Immature natural killer cell (primary cell): ENCODE results near the gene CEP170B. TPM values are rescaled to one million over a fixed set of nuclear protein-coding genes. Genes with fewer than 3 reads are reported as not detected.
"Not testable (repeated sequence)": the region's sequence is repeated elsewhere in the genome, so short reads cannot be mapped to it uniquely, and the experiment has no call there.

Experiments used
- DNase-seq, 3 donors: peaks; one replicate each; pipeline ENCODE4 v3.0.0; 2022; ENCODE audit warnings: mixed read lengths in 1 of 3
- H3K27ac Mint-ChIP-seq, 6 donors: one replicate each; pipeline ENCODE4 v1.8.0; 2020; ENCODE audit warnings: mixed read lengths in 6 of 6, mild to moderate bottlenecking in 5 of 6, inconsistent platforms in 4 of 6, moderate library complexity in 3 of 6
- H3K27me3 Mint-ChIP-seq, 3 donors: one replicate each; pipeline ENCODE4 v1.8.0; 2020 to 2021; ENCODE audit warnings: low read depth in 3 of 3, mild to moderate bottlenecking in 3 of 3, mixed read lengths in 3 of 3, moderate library complexity in 3 of 3, inconsistent platforms in 1 of 3
- H3K36me3 Mint-ChIP-seq, 3 donors: one replicate each; pipeline ENCODE4 v1.8.0; 2020; ENCODE audit warnings: mixed read lengths in 3 of 3, inconsistent platforms in 2 of 3, mild to moderate bottlenecking in 2 of 3
- H3K4me1 Mint-ChIP-seq, 2 donors: one replicate each; pipeline ENCODE4 v1.8.0; 2020; ENCODE audit warnings: inconsistent platforms in 2 of 2, mild to moderate bottlenecking in 2 of 2, mixed read lengths in 2 of 2, moderate library complexity in 1 of 2
- H3K4me3 Mint-ChIP-seq, 5 donors: one replicate each; pipeline ENCODE4 v1.8.0; 2020; ENCODE audit warnings: mild to moderate bottlenecking in 5 of 5, mixed read lengths in 5 of 5, inconsistent platforms in 3 of 5, moderate library complexity in 3 of 5
- H3K9me3 Mint-ChIP-seq, 6 donors: one replicate each; pipeline ENCODE4 v1.8.0; 2020; ENCODE audit warnings: mild to moderate bottlenecking in 6 of 6, mixed read lengths in 6 of 6, inconsistent platforms in 4 of 6, moderate library complexity in 3 of 6
- polyA plus RNA-seq, 3 donors: library from polyadenylated mRNA; unstranded; fragments of 300-500 nt; fragmentation: Illumina TruSeq; gene quantifications; one replicate each; pipeline ENCODE4 v1.2.3, GENCODE V29; 2021

Gene CEP170B
- polyA plus RNA-seq, 3 donors from 2014 or later, result not detected

DNA sequence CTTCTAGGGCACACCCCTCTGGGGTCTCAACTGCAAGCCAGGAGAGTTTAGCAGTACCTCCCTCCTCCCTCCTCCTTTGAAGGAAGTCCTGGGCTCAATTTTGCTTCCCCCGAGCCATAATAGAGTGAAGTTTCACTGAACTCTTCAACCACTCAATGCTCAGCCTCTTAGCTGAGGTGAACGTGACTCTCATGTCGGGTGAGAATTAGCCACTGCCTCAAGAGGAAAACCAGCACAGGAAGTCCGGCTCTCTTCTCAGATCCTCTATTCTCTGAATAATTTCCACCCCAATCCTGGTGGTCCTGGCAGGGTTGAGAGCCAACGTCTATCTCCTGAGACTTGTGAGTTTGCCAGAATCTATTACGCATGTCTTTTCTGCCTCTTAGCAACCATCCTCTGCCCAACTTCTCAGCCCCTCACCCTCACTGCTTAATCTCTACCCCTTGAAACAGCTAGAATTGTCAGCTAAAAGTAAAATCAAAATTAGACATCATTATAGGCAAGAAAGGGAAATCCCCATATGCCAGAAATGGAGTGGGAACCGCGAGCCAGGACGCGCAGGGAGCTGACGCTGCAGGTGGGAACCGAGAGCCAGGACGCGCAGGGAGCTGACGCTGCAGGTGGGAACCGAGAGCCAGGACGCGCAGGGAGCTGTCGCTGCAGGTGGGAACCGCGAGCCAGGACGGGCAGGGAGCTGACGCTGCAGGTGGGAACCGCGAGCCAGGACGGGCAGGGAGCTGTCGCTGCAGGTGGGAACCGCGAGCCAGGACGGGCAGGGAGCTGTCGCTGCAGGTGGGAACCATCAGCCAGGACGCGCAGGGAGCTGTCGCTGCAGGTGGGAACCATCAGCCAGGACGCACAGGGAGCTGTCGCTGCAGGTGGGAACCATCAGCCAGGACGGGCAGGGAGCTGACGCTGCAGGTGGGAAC, 39.8 kb downstream of the CEP170B start:
- H3K4me3 Mint-ChIP-seq, DNase-seq, H3K9me3 Mint-ChIP-seq, H3K36me3 Mint-ChIP-seq, H3K27ac Mint-ChIP-seq, H3K4me1 Mint-ChIP-seq: not testable (repeated sequence)
- H3K27me3 Mint-ChIP-seq, result peaks cover 4 to 21% (median 6%) of the 10 kb centered on the region in 3 donors

GRCh38 chr14:104905579-104905933, 40.5 kb downstream of the CEP170B start:
- peaks cover 4 to 22% (median 6%) of the 10 kb centered on the region in 3 donors for H3K27me3 Mint-ChIP-seq
- not testable (repeated sequence) for H3K9me3 Mint-ChIP-seq, DNase-seq

GRCh38 chr14:104908303-104908702, 43.2 kb downstream of the CEP170B start:
- peaks cover 4 to 28% (median 10%) of the 10 kb centered on the region in 3 donors for H3K27me3 Mint-ChIP-seq
- peaks cover 2 to 19% (median 11%) of the 10 kb centered on the region in 6 donors for H3K9me3 Mint-ChIP-seq
- DNase-seq, result no peak
- no peak overlapping the region for H3K27ac Mint-ChIP-seq
- no peak overlapping the region for H3K4me3 Mint-ChIP-seq
- no peaks in the 10 kb centered on the region for H3K36me3 Mint-ChIP-seq
- no peaks in the 10 kb centered on the region for H3K4me1 Mint-ChIP-seq

More at GRCh38 chr14:104905579-104905933, 40.5 kb downstream of the CEP170B start:
- H3K4me1 Mint-ChIP-seq, H3K4me3 Mint-ChIP-seq, H3K36me3 Mint-ChIP-seq, H3K27ac Mint-ChIP-seq: not testable (repeated sequence)

- H3K4me1 Mint-ChIP-seq, result no peaks in the 10 kb centered on the region
- peaks cover 2 to 19% (median 11%) of the 10 kb centered on the region in 6 donors for H3K9me3 Mint-ChIP-seq
- peaks cover 4 to 28% (median 6%) of the 10 kb centered on the region in 3 donors for H3K27me3 Mint-ChIP-seq
- H3K4me3 Mint-ChIP-seq, result no peak overlapping the region
- no peaks in the 10 kb centered on the region for H3K36me3 Mint-ChIP-seq
- no peak for DNase-seq
- H3K27ac Mint-ChIP-seq, result no peak overlapping the region
These were observed 47.0 kb downstream of the CEP170B start for GRCh38 chr14:104912053-104912452.

DNA sequence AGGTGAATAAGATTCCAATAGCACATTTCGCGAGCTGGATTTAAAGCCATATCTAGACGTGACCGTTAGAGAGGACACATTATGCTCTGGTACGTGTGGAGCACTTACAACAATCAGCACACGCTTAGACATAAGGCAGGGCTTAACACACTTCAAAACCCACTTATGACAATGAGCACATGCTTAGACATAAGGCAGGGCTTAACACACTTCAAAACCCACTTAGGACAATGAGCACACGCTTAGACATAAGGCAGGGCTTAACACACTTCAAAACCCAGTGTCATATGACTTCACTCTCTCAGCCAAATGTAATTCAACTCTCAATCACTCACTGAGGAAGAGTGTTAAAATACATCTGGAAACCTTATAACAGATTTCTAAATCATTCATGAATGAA, 48.4 kb downstream of the CEP170B start:
- Mint-ChIP-seq H3K4me3 (no peak overlapping the region), H3K4me1 (no peaks in the 10 kb centered on the region), H3K9me3 (peaks cover 2 to 19% (median 11%) of the 10 kb centered on the region in 6 donors), H3K27me3 (peaks cover 4 to 22% (median 6%) of the 10 kb centered on the region in 3 donors), H3K36me3 (no peaks in the 10 kb centered on the region), H3K27ac (no peak overlapping the region)
- DNase-seq, result no peak

DNA sequence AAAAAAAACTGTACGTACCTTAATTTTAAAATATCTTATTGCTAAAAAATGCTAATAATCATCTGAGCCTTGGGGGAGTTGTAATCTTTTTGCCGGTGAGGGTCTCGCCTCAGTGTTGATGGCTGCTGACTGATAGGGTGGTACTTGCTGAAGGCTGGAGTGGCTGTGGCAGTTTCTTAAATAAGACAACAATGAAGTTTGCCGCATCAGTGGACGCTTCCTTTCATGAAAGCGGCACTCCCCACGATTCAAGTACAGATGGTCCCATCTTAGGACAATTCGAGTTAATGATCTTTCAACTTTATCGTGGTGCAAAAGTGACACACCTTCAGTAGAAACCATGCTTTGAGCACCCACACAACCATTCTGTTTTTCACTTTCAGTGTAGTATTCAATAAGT, 52.0 kb downstream of the CEP170B start:
- Mint-ChIP-seq H3K9me3 (peaks cover under 1 to 2% (median 1%) of the 10 kb centered on the region in 6 donors), H3K4me1 (no peaks in the 10 kb centered on the region), H3K27ac (no peak overlapping the region), H3K36me3 (no peaks in the 10 kb centered on the region), H3K4me3 (no peak overlapping the region), H3K27me3 (peaks cover under 1 to 10% (median 3%) of the 10 kb centered on the region in 3 donors)
- no peak for DNase-seq

- no peak for DNase-seq
- H3K9me3 Mint-ChIP-seq, result no peaks in the 10 kb centered on the region
- H3K4me3 Mint-ChIP-seq, result no peak overlapping the region
- no peaks in the 10 kb centered on the region for H3K4me1 Mint-ChIP-seq
- no peaks in the 10 kb centered on the region for H3K36me3 Mint-ChIP-seq
- H3K27me3 Mint-ChIP-seq, result peaks cover 0 to 8% (median 3%) of the 10 kb centered on the region in 3 donors
- H3K27ac Mint-ChIP-seq, result no peak overlapping the region
These were observed 52.9 kb downstream of the CEP170B start for GRCh38 chr14:104917993-104918392.

- DNase-seq, H3K4me3 Mint-ChIP-seq, H3K36me3 Mint-ChIP-seq, H3K4me1 Mint-ChIP-seq, H3K9me3 Mint-ChIP-seq, H3K27ac Mint-ChIP-seq, H3K27me3 Mint-ChIP-seq: not testable (repeated sequence)
These were observed 54.3 kb downstream of the CEP170B start for GRCh38 chr14:104919152-104919992.

DNA sequence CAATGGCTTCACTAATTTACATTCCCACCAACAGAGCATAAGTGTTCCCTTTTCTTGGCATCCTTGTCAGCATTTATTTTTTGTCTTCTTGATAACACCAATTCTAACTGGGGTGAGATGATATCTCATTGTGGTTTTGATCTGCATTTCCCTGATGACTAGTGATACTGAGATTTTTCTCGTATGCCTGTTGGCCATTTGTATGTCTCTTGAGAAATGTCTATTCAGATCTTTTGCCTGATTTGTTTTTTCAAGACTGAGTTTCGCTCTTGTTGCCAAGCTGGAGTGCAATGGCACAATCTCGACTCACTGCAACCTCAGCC, 54.9 kb downstream of the CEP170B start:
- no peaks in the 10 kb centered on the region for H3K36me3 Mint-ChIP-seq
- no peaks in the 10 kb centered on the region for H3K9me3 Mint-ChIP-seq
- no peaks in the 10 kb centered on the region for H3K27me3 Mint-ChIP-seq
- H3K4me3 Mint-ChIP-seq, result no peak overlapping the region
- DNase-seq, result no peak
- no peak overlapping the region for H3K27ac Mint-ChIP-seq
- no peaks in the 10 kb centered on the region for H3K4me1 Mint-ChIP-seq

DNA sequence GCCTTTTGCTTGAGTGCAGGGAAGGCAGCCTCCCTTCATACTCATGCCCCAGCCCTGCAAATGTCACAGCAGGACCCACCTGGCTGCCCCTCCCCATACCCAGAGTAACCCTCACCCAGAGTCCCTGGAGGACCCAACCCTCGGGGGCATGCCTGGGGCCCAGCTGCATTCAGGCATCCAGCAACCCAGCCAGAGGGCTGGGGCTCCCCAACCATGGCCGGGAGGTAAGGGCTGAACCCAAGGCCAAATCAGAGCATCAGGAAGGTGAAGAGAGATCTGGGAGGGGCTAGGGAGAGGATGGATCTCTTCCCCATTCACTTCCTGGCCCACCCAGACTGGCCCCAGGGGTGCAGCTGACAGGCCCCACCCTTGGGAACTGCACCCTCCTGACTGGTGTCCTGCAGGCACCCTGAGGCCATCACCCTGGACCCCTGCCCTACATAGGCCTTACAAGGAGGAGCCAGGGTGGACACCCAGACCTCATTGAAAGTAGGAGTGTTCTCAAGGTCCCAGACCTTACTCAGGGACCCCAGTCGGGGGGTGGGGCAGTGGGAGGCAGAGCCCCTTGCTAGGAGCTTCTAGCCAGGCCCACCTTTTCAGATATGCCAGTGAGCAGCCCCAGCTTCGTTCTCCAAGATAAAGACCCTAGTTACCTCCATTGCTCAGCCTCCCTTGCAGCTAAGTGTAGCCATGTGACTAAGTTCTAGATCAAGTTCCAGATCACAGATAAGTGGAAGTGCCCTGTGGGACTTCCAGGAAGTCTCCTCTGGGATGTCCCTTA, 58.8 kb downstream of the CEP170B start:
- Mint-ChIP-seq H3K27me3 (no peaks in the 10 kb centered on the region), H3K36me3 (no peaks in the 10 kb centered on the region), H3K4me1 (no peaks in the 10 kb centered on the region), H3K9me3 (no peaks in the 10 kb centered on the region), H3K27ac (no peak overlapping the region), H3K4me3 (no peak overlapping the region)
- DNase-seq, result no peak

DNA sequence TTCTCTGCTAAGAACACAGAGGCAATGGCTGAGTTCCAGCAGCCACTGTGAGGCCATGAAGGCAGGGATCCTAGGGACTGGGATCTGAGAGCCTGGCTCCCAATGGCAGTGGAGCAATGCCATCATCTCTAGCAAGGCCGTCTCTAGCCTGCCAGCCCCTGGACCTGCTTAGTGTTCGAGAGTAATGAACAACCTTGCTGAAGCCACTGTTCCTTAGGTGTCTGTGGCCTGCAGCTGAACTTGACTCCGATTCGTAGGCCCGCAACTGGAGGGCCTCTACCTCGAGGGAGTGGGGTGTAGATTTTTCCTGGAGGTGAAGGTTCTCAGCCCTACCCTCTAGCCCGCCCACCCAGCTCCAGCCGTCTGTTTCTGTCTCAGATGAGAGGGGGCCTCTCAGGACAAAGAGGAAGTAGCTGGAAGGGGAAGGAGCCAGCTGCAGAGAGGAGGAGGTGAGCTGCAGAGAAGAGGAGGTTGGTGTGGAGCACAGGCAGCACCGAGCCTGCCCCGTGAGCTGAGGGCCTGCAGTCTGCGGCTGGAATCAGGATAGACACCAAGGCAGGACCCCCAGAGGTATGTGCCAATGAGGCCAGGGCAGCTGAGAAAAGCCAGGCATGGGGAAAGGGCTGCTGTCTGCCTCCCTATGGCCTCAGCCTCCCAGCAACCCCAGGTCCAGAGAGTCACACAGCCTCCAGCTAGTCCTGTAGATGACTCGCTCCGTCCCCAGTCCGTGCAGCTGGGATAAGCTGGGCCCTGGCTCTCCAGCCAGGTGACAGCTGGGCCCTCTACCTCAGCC, 59.5 kb downstream of the CEP170B start, which contains the start of gene PLD4:
PLD4 (plus strand) TSS at position 459 of the 793 bp plus-strand sequence. CDS start 2,262 bp downstream, outside the sequence.
- Mint-ChIP-seq H3K4me3 (no peak within 1 kb of the TSS), H3K9me3 (no peaks in the 10 kb centered on the region), H3K27ac (no peak within 1 kb of the TSS), H3K4me1 (no peaks in the 10 kb centered on the region), H3K27me3 (no peaks in the 10 kb centered on the region), H3K36me3 (no peaks in the 10 kb centered on the region)
- no peak for DNase-seq

DNA sequence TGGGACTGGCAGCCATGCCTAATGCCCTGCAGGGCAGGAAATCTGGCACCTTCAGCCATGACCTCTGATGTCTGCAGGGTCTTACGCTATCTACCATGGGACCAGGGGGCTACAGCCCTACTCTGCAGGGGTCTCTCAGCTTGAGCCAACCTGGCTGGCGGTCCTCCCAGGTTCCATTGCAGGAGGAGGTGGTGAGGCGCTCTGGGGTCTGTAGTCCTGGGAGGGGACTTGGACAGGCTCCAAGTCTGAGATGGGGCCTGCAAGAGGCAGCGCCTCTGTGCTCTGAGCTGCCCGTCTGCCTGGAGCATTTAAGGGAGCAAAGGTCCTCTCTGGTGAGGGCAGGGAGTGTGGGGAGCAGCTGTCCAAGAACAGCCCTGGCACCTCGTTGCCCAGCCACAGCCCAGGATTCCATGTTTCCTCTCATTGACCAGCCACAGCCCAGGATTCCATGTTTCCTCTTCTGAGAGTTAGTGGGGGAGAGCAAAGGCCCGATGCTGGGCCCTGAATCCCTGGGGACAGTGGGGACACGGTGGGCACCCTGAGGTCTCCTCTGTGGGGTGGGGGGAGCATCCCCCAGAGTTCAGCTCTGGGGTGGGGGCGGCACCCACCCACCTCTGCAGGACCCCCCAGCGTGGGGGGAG, 60.3 kb downstream of the CEP170B start:
- H3K4me3 Mint-ChIP-seq, result no peak overlapping the region
- H3K4me1 Mint-ChIP-seq, result no peaks in the 10 kb centered on the region
- no peaks in the 10 kb centered on the region for H3K9me3 Mint-ChIP-seq
- DNase-seq, result no peak
- H3K27me3 Mint-ChIP-seq, result no peaks in the 10 kb centered on the region
- H3K36me3 Mint-ChIP-seq, result no peaks in the 10 kb centered on the region
- no peak overlapping the region for H3K27ac Mint-ChIP-seq
